Renal cortical epithelial cell (primary cell): ENCODE results near the gene NUP210L. TPM values are rescaled to one million over a fixed set of nuclear protein-coding genes. Genes with fewer than 3 reads are reported as not detected.
"Not testable (repeated sequence)": the region's sequence is repeated elsewhere in the genome, so short reads cannot be mapped to it uniquely, and the experiment has no call there.

Experiments used
- DNase-seq: peaks from one replicate; pipeline ENCODE4 v3.0.0-alpha.2; 2011; ENCODE audit warnings: low read depth
- total RNA-seq: library from RNA; depleted of rRNA; stranded (reverse); fragments of >200 nt; gene quantifications from 2 replicates; pipeline ENCODE4 v1.2.3, GENCODE V29; 2014

Gene NUP210L
- total RNA-seq, 1 donor from 2014 or later, result 0.05 TPM

DNA sequence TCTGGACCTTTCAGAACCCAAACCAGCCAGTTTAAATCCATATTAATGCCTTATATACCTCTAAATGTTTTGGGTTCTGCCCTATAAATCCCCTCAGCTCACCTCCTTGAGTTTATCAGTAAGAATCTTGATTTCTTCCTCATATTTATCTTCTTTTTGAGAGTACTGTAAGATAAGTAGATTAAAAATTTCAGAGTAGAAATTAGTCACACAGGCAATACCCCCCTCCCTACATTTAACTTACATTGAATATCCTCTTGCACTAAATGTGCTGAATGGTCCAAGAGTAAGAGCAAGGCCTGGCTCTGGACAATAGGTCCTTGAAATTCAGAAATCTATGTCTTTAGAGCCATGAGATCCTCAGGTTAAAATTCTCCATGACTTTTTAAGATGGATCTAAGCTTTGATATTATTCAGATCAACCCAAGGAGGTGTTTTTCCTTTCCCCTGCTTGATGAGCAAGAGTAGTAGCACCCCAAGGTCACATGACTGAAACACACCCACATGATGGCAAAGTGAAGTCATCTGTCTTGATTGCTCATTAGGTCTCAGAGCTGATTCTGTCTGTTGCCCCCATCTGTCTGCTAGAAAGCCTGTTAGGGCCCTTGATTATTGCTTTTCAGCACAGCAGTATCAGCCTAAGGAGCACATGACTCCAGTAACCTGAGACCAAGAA is 15.8 kb upstream of the NUP210L start:
- no peak for DNase-seq

DNA sequence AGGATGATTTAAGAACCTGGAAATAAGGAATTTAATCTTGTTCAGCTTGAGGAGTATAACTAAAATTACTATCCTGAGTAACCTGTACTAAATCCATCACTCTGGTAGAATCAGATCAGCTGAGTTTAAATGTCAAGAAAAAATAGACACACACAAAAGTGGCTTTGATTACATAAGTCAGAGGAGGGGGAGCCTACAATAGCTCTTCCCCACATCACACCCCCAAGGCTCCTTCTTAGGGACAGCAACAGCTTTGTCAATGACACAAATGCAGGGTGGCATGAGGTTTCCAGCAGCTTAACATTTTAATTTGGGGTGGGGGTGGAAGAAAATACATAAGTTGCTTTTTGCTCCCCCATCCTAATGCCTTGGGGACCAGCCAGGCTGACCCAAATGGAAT is 12.6 kb upstream of the NUP210L start:
- no peak for DNase-seq

DNA sequence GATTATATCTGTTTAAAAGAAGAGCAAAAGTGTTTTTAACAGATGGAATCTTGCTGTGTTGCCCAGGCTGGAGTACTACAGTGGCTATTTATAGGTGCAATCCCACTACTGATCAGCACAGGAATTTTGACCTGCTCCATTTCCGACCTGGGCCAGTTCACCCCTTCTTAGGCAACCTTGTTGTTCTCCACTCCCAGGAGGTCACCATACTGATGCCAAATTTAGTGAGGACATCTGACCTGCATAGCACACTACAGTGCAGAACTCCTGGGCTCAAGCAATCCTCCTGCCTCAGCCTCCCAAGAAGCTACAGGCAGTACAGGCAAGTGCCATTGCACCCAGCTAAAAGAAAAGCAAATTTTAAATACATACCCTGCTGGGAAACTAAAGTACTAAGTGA is 11.3 kb upstream of the NUP210L start:
- DNase-seq, result no peak

- no peak for DNase-seq
Observed at GRCh38 chr1:154159554-154159953, 4.7 kb upstream of the NUP210L start.

DNA sequence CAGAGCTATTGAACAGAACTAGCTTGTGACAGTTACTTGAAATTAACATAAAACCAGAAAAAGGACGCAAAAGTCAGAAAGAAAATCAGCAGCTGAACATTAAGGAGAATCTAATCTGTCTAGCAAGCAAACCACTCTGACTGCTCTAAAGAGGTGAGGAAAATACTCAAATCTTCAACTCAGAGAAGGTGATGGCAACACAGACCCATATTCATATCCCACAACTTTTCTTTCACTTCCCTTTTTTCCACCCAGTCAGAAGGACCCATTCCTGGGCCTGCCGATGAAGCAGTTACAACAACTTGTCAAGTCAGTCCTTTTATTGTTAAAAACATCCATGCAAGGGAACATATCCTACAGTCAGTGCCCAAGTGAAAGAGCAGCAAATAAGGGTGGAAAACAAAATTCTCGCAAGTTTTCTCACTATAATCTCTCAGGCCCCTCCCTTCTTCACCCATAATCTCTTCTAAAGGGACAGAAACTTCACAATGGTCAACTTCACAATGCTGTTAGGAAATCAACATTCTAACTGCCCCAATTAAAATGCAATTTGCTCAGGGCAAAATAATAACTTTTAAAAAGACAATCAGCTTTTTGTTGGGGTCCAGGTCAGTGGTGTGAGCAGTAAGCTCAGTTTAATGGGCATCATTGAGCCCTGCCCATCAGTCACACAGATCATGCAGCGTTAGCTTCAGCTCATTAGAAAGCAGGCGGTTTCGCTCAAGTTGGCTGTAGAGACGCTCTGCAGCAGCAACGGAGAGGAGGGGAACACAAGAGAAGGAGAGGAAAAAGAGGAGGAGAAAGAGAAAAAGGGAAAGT is 3.6 kb upstream of the NUP210L start:
- DNase-seq, result no peak

- DNase-seq, result no peak
Observed at GRCh38 chr1:154157520-154158306, 2.8 kb upstream of the NUP210L start.

DNA sequence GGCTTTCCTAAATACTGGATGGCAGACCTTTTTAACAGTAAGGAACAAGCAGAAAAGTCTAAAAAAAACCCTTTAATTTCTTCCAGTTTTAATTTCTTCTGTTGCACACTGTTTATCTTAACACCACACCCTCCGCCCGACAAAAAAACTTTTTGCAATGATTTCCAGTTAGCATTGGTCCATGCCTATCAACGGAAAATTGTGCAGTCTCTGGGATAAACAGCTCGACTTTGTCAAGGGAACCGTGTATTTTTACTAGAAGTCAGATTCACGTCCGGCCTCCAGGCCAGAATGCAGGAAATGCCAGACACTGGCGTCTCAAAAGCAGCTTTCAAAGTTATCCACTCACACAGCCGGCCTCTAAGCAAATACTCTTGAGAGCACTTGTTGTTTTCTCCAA is 378 bp upstream of the NUP210L start:
- DNase-seq, result no peak

GRCh38 chr1:154154053-154154452 is 820 bp downstream of the NUP210L start:
- DNase-seq, result no peak

DNA sequence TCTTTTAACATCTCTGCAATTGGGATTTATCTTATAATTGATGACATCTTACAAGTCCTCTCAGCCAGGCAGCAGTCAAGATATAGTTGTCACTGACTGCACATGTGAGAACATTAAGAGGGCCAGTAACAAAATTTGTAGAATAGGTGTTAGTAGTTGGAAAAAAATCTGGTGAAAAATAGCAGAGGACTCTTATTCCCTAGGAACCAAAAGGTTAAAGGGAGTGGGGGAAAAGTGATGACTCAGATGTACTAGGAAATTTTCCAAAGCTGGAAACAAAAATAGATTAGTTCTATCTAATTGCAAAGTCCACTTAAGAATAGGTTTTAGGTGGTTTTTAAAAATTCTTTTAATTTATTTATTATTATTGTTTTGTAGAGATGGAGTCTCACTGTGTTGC is 3.6 kb downstream of the NUP210L start:
- peak; percentile 33 for DNase-seq

DNA sequence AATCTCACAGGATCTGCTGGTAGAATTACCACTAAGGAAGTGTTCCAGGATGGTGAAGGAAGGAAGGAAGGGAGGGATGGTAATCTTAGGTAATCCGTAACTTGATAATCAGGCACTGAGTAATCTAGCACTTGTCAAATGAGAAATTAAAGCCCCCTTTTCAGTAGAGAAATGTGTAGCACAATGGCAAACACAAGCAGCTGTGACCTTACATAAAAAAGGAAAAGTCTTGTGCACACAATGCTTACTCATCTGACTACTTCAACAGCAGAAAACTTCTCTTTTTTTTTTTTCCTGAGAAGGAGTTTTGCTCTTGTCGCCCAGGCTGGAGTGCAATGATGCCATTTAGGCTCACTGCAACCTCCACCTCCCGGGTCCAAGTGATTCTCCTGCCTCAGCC is 6.1 kb downstream of the NUP210L start:
- DNase-seq, result no peak

DNA sequence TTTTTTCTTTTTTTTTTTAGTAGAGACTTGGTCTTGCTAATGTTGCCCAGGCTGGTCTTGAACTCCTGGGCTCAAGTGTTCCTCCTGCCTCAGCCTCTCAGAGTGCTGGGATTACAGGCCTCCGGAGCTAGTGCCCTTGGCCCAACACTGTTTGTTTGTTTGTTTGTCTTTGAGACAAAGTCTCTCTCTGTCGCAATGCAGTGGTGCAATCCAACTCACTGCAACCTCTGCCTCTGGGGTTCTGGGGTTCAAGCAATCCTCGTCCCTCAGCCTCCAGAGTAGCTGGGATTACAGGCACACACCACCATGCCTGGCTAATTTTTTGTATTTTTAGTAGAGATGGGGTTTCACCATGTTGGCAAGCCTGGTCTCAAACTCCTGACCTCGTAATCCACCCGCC is 7.4 kb downstream of the NUP210L start:
- DNase-seq, result not testable (repeated sequence)

GRCh38 chr1:154145986-154146385 is 8.9 kb downstream of the NUP210L start:
- no peak for DNase-seq

- no peak for DNase-seq
Observed at GRCh38 chr1:154142358-154142757, 12.5 kb downstream of the NUP210L start.

DNA sequence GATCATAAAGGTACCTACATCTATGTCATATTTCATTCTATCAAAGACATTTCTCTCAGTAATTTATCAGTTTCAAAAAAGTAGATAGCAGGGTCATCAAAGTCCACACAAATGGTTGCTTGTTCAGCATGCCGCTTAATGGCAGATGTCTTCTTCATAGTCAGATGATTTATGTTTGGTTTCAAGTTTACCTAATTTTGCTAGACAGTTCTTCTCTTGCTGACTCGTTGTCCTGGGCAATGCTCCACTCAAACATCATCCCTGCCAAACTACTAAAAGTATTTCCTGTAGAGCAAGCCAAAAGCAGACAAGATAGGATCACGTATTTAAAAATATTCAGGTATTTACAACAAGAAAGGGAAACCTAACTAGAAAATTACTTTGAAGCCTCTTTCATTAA is 13.6 kb downstream of the NUP210L start:
- no peak for DNase-seq

- no peak for DNase-seq
Observed at GRCh38 chr1:154137888-154138287, 17.0 kb downstream of the NUP210L start.

DNA sequence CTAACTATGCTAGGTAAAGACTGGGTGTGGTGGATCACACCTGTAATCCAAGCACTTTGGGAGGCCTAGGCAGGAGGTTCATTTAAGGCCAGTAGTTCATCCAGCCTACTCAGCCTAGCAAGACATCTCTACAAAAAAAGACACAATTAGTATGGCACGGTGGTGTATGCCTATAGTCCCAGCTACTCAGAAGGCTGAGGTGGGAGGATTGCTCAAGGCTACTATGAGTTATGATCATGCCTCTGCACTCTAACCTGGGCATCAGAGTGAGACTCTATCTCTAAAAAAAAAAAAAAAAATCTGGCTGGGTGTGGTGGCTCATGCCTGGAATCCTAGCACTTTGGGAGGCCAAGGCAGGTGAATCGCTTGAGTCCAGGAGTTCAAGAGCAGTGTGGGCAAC is 21.6 kb downstream of the NUP210L start:
- no peak for DNase-seq

DNA sequence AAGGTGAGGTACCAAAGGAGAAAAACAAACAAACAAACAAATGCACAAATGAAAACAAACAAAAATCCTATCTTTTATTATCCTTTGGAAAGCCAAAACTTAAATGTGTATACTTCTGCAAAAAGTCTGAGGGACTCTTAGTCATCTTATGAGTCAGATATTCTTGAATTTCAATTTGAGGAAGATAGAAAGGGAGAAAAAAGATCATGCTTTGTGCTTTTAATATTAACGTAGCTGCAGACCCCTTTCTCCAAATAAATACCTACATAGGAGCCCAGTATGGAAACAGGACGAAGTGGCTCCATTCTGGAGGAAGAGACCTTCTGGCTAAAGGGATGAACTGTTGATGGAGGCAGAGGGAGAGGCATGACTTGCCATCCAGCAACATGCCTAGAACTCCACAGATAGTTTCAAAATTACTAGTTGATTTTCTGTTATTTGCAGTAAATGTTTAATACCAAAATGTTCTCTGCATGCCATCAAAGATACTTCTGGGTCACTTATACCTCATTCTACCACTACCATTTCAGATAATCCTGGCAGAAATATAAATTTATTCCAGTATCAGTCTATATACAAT is 25.4 kb downstream of the NUP210L start:
- peak; percentile 9 for DNase-seq

DNA sequence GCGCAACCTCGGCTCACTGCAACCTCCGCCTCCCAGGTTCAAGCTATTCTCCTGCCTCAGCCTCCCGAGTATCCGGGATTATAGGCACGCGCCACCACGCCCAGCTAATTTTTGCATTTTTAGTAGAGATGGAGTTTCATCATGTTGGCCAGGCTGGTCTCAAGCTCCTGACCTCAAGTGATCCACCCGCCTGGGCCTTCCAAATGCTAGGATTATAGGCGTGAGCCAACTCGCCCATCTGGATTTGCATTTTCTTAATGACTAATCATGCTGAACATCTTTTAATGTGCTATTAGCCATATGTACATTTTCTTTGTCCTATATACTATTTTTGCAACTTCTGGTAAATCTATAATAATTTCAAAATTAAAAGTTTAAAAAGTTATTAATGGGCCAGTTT is 31.7 kb downstream of the NUP210L start:
- not testable (repeated sequence) for DNase-seq

DNA sequence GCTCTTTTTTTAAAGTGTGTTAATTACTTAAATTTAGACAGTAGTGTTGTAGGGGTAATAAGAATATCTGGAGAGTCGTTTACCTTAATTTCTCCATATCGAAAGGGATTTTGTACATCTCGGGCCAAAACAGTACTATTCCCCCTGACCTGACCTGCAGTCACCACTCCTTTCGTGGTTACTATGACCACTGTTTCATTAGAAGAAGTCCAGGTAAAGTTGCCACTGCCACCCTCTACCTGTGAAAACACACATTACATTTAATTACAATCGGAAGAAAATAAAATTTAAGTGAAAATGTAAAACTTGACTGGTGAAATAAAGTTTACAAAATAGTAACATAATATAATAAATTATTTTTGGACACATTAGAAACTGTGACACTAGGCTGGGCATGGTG is 37.2 kb downstream of the NUP210L start:
- no peak for DNase-seq

DNA sequence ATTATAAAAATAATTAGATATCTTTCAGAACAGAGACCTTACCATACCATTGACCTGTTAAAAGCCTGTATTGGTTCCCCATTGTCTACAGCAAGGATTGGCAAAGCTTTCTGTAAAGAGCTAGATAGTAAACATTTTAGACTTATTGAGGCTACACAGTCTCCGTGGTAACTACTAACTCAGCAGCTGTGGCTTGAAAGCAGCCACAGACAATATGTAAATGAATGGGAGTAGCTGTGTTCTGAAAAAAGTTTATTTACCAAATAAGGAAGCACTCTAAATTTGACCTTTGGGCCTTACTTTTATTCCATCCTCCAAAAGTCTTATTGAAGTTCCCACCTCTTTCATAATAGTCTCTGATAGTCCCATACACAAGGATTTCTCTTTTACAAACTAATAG is 39.7 kb downstream of the NUP210L start:
- peak; percentile 19 for DNase-seq

DNA sequence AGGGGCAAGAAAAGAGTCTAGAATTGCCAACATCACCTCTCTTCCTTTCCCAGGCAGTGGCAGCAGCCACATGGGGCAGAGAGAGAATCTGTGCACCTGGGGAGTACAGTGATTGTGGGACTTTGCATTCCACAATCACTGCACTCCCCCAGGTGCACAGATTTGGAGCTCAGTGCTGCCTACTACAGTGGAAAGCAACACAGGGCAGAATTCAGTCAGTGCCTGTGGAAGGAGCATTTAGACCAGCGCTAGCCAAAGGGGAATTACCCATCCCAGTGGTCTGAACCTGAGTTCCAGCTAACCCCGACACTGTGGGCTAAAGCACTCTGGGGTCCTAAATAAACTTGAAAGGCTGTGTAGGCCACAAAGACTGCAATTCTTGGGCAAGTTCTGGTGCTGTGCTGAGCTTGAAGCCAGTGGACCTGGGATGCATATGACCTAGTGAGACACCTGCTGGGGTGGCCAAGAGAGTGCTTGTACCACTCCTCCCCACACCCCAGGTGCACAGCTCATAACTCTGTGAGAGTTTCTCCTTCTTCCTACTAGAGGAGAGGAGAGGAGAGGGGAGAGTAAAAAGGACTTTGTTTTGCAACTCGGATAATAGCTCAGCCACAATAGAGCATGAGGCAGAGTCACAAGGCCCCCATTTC is 50.3 kb downstream of the NUP210L start:
- DNase-seq, result no peak

DNA sequence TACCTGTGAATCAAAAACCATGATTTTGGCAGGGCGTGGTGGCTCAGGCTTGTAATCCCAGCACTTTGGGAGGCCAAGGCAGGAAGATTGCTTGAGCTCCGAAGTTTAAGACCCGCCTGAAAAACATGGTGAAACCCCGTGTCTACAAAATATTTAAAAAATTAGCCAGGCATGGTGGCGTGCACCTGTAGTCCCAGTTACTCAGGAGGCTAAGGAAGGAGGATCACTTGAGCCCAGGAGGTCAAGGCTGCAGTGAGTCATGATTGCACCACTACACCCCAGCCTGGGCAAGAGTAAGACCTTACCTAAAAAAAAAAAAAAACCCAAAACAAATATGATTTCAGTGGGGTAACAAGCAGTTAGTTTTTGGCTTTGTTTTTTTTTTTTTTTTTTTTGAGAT is 54.7 kb downstream of the NUP210L start:
- not testable (repeated sequence) for DNase-seq
